SK-N-SH treated with all-trans-retinoic acid at 6 μM for 48 hours (cell line): ENCODE data around the gene BMPR2.

Experiments
- ARNTL ChIP-seq: fragments of 450-650 bp; formaldehyde crosslinking; IDR thresholded peaks from 2 replicates; pipeline ENCODE4 v1.5.0; 2020; ENCODE audit warnings: low read depth, mild to moderate bottlenecking, moderate library complexity, borderline replicate concordance
- CSDC2 ChIP-seq: fragments of 250-450 bp; sonication (Bioruptor Pico); IDR thresholded peaks from 2 replicates; pipeline ENCODE4 v1.5.0; 2020; ENCODE audit warnings: mild to moderate bottlenecking, moderate library complexity
- PPARA ChIP-seq: fragments of 250-450 bp; sonication (Bioruptor Pico); IDR thresholded peaks from 2 replicates; pipeline ENCODE4 v1.5.0; 2020; ENCODE audit warnings: mild to moderate bottlenecking, borderline replicate concordance
- RARB ChIP-seq: fragments of 250-450 bp; sonication (Bioruptor Pico); IDR thresholded peaks from 2 replicates; pipeline ENCODE4 v1.8.0; 2021; ENCODE audit warnings: mild to moderate bottlenecking, moderate library complexity
- TCF4 ChIP-seq: fragments of 250-450 bp; sonication (Bioruptor Pico); IDR thresholded peaks from 2 replicates; pipeline ENCODE4 v1.8.0; 2021; ENCODE audit warnings: mild to moderate bottlenecking, moderate library complexity, borderline replicate concordance
- ZFP30 ChIP-seq: fragments of 450-650 bp; formaldehyde crosslinking; IDR thresholded peaks from 2 replicates; pipeline ENCODE4 v1.5.0; 2022; ENCODE audit warnings: mild to moderate bottlenecking, moderate library complexity
- ZNF565 ChIP-seq: fragments of 450-650 bp; formaldehyde crosslinking; conservative IDR thresholded peaks from 2 replicates; pipeline ENCODE4 v1.5.0; 2020; ENCODE audit warnings: low read depth, mild to moderate bottlenecking, moderate library complexity
- TF ChIP-seq, protein P1 (sequence below): fragments of 250-450 bp; sonication (Bioruptor Pico); IDR thresholded peaks from 2 replicates; pipeline ENCODE4 v1.8.0; 2021; ENCODE audit warnings: low read depth, mild to moderate bottlenecking, moderate library complexity, borderline replicate concordance
- TF ChIP-seq, protein P2 (sequence below): fragments of 250-450 bp; sonication (Bioruptor Pico); IDR thresholded peaks from 2 replicates; pipeline ENCODE4 v1.5.0; 2020; ENCODE audit warnings: mild to moderate bottlenecking, moderate library complexity
- TF ChIP-seq, protein P3 (sequence below): fragments of 250-450 bp; sonication (Bioruptor Pico); IDR thresholded peaks from 2 replicates; pipeline ENCODE4 v1.5.1; 2020; ENCODE audit warnings: low read depth, mild to moderate bottlenecking, moderate library complexity
- TF ChIP-seq, protein P4 (sequence below): fragments of 250-450 bp; sonication (Bioruptor Pico); IDR thresholded peaks from 2 replicates; pipeline ENCODE4 v1.8.0; 2020; ENCODE audit warnings: mild to moderate bottlenecking, moderate library complexity, borderline replicate concordance

DNA sequence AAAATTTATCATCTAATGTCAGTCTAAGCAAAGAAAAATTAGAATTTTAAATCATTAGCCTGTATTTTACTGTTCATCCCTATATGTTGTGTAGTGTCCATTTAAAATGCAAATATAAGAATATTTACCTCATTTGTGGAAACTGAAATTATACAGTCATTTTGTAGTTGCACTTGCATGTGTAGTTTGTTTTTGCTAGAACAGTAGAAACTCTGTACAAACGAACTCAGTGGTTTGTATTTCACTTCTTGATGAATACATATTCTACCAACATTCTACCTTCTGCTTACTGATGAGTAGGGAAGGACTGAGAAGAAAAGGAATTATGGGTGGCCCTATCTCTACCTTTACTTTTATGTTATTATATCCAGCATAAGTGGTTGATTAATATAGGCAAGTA, 29.7 kb downstream of the BMPR2 start:
- TF ChIP-seq, protein P1, sequence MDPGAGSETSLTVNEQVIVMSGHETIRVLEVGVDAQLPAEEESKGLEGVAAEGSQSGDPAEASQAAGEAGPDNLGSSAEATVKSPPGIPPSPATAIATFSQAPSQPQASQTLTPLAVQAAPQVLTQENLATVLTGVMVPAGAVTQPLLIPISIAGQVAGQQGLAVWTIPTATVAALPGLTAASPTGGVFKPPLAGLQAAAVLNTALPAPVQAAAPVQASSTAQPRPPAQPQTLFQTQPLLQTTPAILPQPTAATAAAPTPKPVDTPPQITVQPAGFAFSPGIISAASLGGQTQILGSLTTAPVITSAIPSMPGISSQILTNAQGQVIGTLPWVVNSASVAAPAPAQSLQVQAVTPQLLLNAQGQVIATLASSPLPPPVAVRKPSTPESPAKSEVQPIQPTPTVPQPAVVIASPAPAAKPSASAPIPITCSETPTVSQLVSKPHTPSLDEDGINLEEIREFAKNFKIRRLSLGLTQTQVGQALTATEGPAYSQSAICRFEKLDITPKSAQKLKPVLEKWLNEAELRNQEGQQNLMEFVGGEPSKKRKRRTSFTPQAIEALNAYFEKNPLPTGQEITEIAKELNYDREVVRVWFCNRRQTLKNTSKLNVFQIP (CRISPR knock-in tag): no peak
- TF ChIP-seq PPARA (CRISPR knock-in tag) (no peak), ZFP30 (CRISPR knock-in tag) (no peak), ZNF565 (CRISPR knock-in tag) (no peak), ARNTL (CRISPR knock-in tag) (no peak), CSDC2 (CRISPR knock-in tag) (no peak), TCF4 (CRISPR knock-in tag) (no peak), RARB (CRISPR knock-in tag) (no peak)
- TF ChIP-seq, protein P2, sequence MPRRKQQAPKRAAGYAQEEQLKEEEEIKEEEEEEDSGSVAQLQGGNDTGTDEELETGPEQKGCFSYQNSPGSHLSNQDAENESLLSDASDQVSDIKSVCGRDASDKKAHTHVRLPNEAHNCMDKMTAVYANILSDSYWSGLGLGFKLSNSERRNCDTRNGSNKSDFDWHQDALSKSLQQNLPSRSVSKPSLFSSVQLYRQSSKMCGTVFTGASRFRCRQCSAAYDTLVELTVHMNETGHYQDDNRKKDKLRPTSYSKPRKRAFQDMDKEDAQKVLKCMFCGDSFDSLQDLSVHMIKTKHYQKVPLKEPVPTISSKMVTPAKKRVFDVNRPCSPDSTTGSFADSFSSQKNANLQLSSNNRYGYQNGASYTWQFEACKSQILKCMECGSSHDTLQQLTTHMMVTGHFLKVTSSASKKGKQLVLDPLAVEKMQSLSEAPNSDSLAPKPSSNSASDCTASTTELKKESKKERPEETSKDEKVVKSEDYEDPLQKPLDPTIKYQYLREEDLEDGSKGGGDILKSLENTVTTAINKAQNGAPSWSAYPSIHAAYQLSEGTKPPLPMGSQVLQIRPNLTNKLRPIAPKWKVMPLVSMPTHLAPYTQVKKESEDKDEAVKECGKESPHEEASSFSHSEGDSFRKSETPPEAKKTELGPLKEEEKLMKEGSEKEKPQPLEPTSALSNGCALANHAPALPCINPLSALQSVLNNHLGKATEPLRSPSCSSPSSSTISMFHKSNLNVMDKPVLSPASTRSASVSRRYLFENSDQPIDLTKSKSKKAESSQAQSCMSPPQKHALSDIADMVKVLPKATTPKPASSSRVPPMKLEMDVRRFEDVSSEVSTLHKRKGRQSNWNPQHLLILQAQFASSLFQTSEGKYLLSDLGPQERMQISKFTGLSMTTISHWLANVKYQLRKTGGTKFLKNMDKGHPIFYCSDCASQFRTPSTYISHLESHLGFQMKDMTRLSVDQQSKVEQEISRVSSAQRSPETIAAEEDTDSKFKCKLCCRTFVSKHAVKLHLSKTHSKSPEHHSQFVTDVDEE (CRISPR knock-in tag): no peak
- TF ChIP-seq, protein P3, sequence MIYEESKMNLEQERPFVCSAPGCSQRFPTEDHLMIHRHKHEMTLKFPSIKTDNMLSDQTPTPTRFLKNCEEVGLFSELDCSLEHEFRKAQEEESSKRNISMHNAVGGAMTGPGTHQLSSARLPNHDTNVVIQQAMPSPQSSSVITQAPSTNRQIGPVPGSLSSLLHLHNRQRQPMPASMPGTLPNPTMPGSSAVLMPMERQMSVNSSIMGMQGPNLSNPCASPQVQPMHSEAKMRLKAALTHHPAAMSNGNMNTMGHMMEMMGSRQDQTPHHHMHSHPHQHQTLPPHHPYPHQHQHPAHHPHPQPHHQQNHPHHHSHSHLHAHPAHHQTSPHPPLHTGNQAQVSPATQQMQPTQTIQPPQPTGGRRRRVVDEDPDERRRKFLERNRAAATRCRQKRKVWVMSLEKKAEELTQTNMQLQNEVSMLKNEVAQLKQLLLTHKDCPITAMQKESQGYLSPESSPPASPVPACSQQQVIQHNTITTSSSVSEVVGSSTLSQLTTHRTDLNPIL (CRISPR knock-in tag): no peak
- TF ChIP-seq, protein P4, sequence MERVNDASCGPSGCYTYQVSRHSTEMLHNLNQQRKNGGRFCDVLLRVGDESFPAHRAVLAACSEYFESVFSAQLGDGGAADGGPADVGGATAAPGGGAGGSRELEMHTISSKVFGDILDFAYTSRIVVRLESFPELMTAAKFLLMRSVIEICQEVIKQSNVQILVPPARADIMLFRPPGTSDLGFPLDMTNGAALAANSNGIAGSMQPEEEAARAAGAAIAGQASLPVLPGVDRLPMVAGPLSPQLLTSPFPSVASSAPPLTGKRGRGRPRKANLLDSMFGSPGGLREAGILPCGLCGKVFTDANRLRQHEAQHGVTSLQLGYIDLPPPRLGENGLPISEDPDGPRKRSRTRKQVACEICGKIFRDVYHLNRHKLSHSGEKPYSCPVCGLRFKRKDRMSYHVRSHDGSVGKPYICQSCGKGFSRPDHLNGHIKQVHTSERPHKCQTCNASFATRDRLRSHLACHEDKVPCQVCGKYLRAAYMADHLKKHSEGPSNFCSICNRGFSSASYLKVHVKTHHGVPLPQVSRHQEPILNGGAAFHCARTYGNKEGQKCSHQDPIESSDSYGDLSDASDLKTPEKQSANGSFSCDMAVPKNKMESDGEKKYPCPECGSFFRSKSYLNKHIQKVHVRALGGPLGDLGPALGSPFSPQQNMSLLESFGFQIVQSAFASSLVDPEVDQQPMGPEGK (CRISPR knock-in tag): no peak
